Measurements from ENCODE around the gene FERD3L. TPM values are rescaled to one million over a fixed set of nuclear protein-coding genes. Genes with fewer than 3 reads are reported as not detected.

The FERD3L gene
- total RNA-seq, 1 experiment from 2014 or later: not detected

DNA sequence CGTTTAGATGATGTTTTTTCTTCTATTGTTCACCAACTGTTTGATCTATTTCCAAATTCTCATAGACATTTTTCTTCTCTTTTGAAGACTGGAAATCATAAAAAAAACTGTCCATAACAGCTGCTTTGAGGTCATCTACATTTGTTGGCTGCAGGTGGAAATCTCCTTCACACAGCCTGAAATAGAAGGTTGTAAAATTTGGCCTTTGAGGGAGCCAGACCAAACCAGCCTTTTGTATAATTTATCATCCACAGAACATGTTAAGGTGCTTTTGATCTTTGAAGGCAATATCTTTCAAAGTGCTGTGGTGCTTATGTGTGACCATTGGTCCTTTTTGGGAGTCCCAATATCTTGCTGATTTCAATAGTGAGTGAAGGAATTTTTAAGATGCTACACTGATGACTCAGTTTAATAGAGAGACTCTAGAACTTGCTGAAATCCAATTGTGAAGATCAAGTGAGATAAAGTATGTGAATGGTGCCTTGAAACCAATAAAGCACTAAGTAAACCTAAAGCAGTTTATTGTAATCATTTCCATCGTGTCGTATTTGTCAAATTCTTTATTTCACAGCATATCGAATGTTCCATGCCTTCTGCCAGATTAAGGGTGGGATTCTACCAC, 5.4 kb downstream of the FERD3L start (continued):
- no peak for TF ChIP-seq ZNF232 (CRISPR knock-in tag; IDR thresholded peaks at IDR 0.05)
- TF ChIP-seq, protein P1, sequence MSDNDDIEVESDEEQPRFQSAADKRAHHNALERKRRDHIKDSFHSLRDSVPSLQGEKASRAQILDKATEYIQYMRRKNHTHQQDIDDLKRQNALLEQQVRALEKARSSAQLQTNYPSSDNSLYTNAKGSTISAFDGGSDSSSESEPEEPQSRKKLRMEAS (CRISPR knock-in tag; IDR thresholded peaks at IDR 0.05): no peak

DNA sequence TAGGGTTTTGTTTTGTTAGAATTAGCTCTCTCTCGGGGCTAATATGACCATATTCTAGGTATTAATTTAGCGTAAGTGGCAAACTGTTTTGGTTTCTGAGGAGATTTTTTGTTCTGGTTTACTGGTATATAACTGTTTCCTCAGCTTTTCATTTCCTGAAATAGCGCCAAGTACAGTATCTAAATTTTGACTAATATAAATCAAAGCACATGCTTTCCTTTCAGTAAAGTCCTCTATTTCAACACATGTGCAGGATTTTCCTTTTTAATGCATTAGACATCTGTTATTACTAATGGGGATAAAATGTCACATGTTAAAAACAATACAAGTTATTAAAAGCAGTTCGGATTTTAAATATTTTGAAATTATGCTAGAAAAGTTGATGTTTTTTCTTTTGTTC, 11.3 kb downstream of the FERD3L start:
- Mint-ChIP-seq H3K4me3 (no peak overlapping the region), H3K4me1 (peaks cover 2% of the 10 kb centered on the region; the same call in 1 of the 2 replicates), H3K27ac (no peak overlapping the region), H3K9me3 (no peaks in the 10 kb centered on the region), H3K27me3 (ENCODE audit: low read depth) (peaks cover 12% of the 10 kb centered on the region), H3K36me3 (no peaks in the 10 kb centered on the region)
- DNase-seq (ENCODE audit: low spot score) (no peak), ATAC-seq (no peak)
- ChIA-PET POLR2A (no interaction called here), CTCF (interaction anchor here (1.1 to 1.3 kb wide), 2 partner anchors 12 to 15 kb away, joined by 3 to 5 read pairs; no protein-coding TSS in a partner anchor)
- TF ChIP-seq EMX1 (CRISPR knock-in tag; IDR thresholded peaks at IDR 0.05): no peak
- TF ChIP-seq, protein P2, sequence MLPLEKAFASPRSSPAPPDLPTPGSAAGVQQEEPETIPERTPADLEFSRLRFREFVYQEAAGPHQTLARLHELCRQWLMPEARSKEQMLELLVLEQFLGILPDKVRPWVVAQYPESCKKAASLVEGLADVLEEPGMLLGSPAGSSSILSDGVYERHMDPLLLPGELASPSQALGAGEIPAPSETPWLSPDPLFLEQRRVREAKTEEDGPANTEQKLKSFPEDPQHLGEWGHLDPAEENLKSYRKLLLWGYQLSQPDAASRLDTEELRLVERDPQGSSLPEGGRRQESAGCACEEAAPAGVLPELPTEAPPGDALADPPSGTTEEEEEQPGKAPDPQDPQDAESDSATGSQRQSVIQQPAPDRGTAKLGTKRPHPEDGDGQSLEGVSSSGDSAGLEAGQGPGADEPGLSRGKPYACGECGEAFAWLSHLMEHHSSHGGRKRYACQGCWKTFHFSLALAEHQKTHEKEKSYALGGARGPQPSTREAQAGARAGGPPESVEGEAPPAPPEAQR (CRISPR knock-in tag; IDR thresholded peaks at IDR 0.05): no peak
- TF ChIP-seq, protein P3, sequence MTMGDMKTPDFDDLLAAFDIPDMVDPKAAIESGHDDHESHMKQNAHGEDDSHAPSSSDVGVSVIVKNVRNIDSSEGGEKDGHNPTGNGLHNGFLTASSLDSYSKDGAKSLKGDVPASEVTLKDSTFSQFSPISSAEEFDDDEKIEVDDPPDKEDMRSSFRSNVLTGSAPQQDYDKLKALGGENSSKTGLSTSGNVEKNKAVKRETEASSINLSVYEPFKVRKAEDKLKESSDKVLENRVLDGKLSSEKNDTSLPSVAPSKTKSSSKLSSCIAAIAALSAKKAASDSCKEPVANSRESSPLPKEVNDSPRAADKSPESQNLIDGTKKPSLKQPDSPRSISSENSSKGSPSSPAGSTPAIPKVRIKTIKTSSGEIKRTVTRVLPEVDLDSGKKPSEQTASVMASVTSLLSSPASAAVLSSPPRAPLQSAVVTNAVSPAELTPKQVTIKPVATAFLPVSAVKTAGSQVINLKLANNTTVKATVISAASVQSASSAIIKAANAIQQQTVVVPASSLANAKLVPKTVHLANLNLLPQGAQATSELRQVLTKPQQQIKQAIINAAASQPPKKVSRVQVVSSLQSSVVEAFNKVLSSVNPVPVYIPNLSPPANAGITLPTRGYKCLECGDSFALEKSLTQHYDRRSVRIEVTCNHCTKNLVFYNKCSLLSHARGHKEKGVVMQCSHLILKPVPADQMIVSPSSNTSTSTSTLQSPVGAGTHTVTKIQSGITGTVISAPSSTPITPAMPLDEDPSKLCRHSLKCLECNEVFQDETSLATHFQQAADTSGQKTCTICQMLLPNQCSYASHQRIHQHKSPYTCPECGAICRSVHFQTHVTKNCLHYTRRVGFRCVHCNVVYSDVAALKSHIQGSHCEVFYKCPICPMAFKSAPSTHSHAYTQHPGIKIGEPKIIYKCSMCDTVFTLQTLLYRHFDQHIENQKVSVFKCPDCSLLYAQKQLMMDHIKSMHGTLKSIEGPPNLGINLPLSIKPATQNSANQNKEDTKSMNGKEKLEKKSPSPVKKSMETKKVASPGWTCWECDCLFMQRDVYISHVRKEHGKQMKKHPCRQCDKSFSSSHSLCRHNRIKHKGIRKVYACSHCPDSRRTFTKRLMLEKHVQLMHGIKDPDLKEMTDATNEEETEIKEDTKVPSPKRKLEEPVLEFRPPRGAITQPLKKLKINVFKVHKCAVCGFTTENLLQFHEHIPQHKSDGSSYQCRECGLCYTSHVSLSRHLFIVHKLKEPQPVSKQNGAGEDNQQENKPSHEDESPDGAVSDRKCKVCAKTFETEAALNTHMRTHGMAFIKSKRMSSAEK (CRISPR knock-in tag; IDR thresholded peaks at IDR 0.05; ENCODE audit: borderline replicate concordance): no peak
- TF ChIP-seq ZNF671 (CRISPR knock-in tag; IDR thresholded peaks at IDR 0.05): no peak
- TF ChIP-seq NFATC4 (CRISPR knock-in tag; IDR thresholded peaks at IDR 0.05): no peak
- TF ChIP-seq TEAD1 (CRISPR knock-in tag; IDR thresholded peaks at IDR 0.05): no peak
- TF ChIP-seq, protein P4, sequence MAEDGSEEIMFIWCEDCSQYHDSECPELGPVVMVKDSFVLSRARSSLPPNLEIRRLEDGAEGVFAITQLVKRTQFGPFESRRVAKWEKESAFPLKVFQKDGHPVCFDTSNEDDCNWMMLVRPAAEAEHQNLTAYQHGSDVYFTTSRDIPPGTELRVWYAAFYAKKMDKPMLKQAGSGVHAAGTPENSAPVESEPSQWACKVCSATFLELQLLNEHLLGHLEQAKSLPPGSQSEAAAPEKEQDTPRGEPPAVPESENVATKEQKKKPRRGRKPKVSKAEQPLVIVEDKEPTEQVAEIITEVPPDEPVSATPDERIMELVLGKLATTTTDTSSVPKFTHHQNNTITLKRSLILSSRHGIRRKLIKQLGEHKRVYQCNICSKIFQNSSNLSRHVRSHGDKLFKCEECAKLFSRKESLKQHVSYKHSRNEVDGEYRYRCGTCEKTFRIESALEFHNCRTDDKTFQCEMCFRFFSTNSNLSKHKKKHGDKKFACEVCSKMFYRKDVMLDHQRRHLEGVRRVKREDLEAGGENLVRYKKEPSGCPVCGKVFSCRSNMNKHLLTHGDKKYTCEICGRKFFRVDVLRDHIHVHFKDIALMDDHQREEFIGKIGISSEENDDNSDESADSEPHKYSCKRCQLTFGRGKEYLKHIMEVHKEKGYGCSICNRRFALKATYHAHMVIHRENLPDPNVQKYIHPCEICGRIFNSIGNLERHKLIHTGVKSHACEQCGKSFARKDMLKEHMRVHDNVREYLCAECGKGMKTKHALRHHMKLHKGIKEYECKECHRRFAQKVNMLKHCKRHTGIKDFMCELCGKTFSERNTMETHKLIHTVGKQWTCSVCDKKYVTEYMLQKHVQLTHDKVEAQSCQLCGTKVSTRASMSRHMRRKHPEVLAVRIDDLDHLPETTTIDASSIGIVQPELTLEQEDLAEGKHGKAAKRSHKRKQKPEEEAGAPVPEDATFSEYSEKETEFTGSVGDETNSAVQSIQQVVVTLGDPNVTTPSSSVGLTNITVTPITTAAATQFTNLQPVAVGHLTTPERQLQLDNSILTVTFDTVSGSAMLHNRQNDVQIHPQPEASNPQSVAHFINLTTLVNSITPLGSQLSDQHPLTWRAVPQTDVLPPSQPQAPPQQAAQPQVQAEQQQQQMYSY (CRISPR knock-in tag; IDR thresholded peaks at IDR 0.05): no peak

DNA sequence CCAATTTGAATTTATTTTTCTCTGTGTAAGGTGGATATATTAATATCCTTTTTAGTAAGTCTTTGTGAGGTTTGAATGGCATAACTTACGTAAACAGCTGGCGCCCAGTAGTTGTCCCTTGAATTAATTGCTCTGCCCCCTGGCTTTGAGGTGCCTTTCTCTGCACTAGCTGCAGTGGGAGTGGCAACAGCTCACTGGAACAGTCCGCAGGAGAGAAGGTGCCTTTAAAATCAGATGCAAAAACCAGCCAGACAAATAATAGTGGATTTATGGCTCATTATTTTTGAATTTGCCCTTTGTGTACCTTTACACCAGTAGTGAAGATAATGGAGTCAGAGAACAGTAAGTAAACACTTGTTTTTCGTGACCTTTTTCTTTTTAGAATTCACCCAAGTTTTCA, 11.8 kb downstream of the FERD3L start:
- Mint-ChIP-seq H3K9me3 (no peaks in the 10 kb centered on the region), H3K27me3 (ENCODE audit: low read depth) (peaks cover 8% of the 10 kb centered on the region), H3K4me1 (peaks cover 2% of the 10 kb centered on the region; the same call in 1 of the 2 replicates), H3K36me3 (no peaks in the 10 kb centered on the region), H3K4me3 (no peak overlapping the region), H3K27ac (no peak overlapping the region)
- ChIA-PET POLR2A (no interaction called here), CTCF (interaction anchor here (1.1 to 1.3 kb wide), 2 partner anchors 11 to 15 kb away, joined by 3 to 5 read pairs; no protein-coding TSS in a partner anchor)
- DNase-seq (ENCODE audit: low spot score) (no peak), ATAC-seq (no peak)
- TF ChIP-seq, protein P3 (CRISPR knock-in tag; IDR thresholded peaks at IDR 0.05; ENCODE audit: borderline replicate concordance): no peak
- TF ChIP-seq, protein P5, sequence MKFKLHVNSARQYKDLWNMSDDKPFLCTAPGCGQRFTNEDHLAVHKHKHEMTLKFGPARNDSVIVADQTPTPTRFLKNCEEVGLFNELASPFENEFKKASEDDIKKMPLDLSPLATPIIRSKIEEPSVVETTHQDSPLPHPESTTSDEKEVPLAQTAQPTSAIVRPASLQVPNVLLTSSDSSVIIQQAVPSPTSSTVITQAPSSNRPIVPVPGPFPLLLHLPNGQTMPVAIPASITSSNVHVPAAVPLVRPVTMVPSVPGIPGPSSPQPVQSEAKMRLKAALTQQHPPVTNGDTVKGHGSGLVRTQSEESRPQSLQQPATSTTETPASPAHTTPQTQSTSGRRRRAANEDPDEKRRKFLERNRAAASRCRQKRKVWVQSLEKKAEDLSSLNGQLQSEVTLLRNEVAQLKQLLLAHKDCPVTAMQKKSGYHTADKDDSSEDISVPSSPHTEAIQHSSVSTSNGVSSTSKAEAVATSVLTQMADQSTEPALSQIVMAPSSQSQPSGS (CRISPR knock-in tag; IDR thresholded peaks at IDR 0.05; ENCODE audit: borderline replicate concordance, low read depth): no peak
- TF ChIP-seq MYBL2 (CRISPR knock-in tag; IDR thresholded peaks at IDR 0.05): no peak

All from WTC11 (cell line).